Right atrium auricular region (tissue), 2 donors: ENCODE results near the gene TEX44. TPM values are rescaled to one million over a fixed set of nuclear protein-coding genes. Genes with fewer than 3 reads are reported as not detected.

Experiments used
- DNase-seq: peaks from one replicate; pipeline ENCODE4 v3.0.0-alpha.2; 2019; ENCODE audit warnings: low spot score
- H3K27ac ChIP-seq, 2 donors: fragments of 200-600 bp; sonication (generic); 1 replicate in 1 of 2; 2 replicates in 1 of 2; pipeline ENCODE4 v1.5.1; 2016 to 2019
- H3K27me3 ChIP-seq, 2 donors: fragments of 200-600 bp; sonication (generic); one replicate each; pipeline versions ENCODE4 v1.5.1 to v1.6.0; 2017 to 2019
- H3K36me3 ChIP-seq: fragments of 200-600 bp; sonication (generic); one replicate; pipeline ENCODE4 v1.5.1; 2016
- H3K4me1 ChIP-seq, 2 donors: fragments of 200-600 bp; sonication (generic); one replicate each; pipeline versions ENCODE4 v1.5.1 to v1.6.0; 2017 to 2019
- H3K4me3 ChIP-seq, 2 donors: fragments of 200-600 bp; sonication (generic); 1 replicate in 1 of 2; 2 replicates in 1 of 2; pipeline ENCODE4 v1.5.1; 2017 to 2019; ENCODE audit warnings: mild to moderate bottlenecking in 1 of 2, moderate library complexity in 1 of 2
- H3K9me3 ChIP-seq, 2 donors: fragments of 200-600 bp; sonication (generic); one replicate each; pipeline ENCODE4 v1.5.1; 2019
- total RNA-seq, 2 donors: library from RNA; depleted of rRNA; stranded (reverse); fragments of >200 nt; gene quantifications; one replicate each; pipeline ENCODE4 v1.1.0, GENCODE V29; 2016
- TF ChIP-seq, protein P1 (sequence below), 2 donors: fragments of 200-600 bp; sonication (generic); IDR thresholded peaks; one replicate each; pipeline ENCODE4 v1.5.1; 2019; ENCODE audit warnings: antibody characterized with exemption in 2 of 2

Gene TEX44
- total RNA-seq, 2 donors from 2014 or later: not detected

GRCh38 chr2:231590614-231591013 is 2.0 kb upstream of the TEX44 start:
- Histone ChIP-seq H3K27ac (no peak overlapping the region), H3K4me1 (no peaks in the 10 kb centered on the region), H3K27me3 (no peaks in the 10 kb centered on the region), H3K9me3 (no peaks in the 10 kb centered on the region), H3K36me3 (no peaks in the 10 kb centered on the region), H3K4me3 (no peak overlapping the region)
- no peak for DNase-seq
- TF ChIP-seq, protein P1, sequence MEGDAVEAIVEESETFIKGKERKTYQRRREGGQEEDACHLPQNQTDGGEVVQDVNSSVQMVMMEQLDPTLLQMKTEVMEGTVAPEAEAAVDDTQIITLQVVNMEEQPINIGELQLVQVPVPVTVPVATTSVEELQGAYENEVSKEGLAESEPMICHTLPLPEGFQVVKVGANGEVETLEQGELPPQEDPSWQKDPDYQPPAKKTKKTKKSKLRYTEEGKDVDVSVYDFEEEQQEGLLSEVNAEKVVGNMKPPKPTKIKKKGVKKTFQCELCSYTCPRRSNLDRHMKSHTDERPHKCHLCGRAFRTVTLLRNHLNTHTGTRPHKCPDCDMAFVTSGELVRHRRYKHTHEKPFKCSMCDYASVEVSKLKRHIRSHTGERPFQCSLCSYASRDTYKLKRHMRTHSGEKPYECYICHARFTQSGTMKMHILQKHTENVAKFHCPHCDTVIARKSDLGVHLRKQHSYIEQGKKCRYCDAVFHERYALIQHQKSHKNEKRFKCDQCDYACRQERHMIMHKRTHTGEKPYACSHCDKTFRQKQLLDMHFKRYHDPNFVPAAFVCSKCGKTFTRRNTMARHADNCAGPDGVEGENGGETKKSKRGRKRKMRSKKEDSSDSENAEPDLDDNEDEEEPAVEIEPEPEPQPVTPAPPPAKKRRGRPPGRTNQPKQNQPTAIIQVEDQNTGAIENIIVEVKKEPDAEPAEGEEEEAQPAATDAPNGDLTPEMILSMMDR (IDR thresholded peaks at IDR 0.05): no peak

DNA sequence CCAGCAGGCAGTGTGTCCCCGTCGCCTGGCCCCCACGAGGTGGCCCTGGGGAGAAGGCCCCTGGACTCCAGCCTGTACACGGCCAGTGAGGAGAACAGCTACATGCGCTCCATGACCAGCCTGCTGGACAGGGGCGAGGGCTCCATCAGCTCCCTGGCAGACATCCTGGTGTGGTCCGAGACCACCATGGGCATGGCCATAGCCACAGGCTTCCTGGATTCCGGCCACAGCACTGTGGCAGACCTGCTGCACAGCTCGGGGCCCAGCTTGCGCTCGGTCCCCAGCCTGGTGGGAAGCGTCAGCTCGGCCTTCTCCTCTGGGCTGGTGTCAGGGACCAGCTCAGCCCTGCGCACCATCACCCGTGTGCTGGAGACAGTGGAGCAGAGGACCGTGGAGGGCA is 1.0 kb downstream of the TEX44 start:
- H3K27me3 ChIP-seq: no peaks in the 10 kb centered on the region
- no peak overlapping the region for H3K4me3 ChIP-seq
- no peak overlapping the region for H3K27ac ChIP-seq
- TF ChIP-seq, protein P1 (IDR thresholded peaks at IDR 0.05): no peak
- DNase-seq: no peak
- H3K9me3 ChIP-seq: no peaks in the 10 kb centered on the region
- peaks cover 0 to 7% of the 10 kb centered on the region in 2 donors for H3K4me1 ChIP-seq
- no peaks in the 10 kb centered on the region for H3K36me3 ChIP-seq

DNA sequence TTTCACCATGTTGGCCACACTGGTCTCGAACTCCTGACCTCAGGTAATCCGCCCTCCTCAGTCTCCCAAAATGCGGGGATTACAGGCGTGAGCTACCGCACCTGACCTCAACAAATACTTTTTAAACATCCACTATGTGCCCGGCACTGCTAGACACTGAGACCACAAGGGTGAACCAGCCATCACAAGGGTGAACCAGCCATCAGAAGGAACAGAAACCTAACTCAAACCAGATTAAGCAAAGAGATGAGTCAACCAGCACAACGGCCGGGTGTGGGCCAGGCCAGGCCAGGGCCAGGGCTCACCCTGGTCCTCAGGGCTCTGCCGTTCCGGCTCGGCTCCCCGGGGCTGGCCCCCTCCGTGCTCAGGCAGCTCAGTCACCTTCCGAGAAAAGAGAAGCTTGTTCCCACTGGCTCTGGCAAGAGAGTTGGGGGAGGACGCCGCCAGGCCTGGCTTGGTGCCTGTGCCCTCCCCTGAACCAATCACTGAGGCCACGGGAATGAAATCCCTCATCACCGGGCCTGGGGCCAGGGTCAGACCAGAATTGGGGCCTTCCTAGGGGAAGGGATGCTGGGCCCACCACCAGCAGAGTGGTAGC is 4.4 kb downstream of the TEX44 start:
- no peaks in the 10 kb centered on the region for H3K9me3 ChIP-seq
- no peaks in the 10 kb centered on the region for H3K36me3 ChIP-seq
- no peak for DNase-seq
- no peak overlapping the region for H3K27ac ChIP-seq
- TF ChIP-seq, protein P1 (IDR thresholded peaks at IDR 0.05): no peak
- H3K4me3 ChIP-seq: no peak overlapping the region
- peaks cover 0 to 18% of the 10 kb centered on the region in 2 donors for H3K4me1 ChIP-seq
- no peaks in the 10 kb centered on the region for H3K27me3 ChIP-seq

- Histone ChIP-seq H3K27ac (no peak overlapping the region), H3K36me3 (no peaks in the 10 kb centered on the region), H3K4me1 (peaks cover 0 to 18% of the 10 kb centered on the region in 2 donors), H3K27me3 (no peaks in the 10 kb centered on the region), H3K4me3 (no peak overlapping the region), H3K9me3 (no peaks in the 10 kb centered on the region)
- TF ChIP-seq, protein P1 (IDR thresholded peaks at IDR 0.05): no peak
- DNase-seq: no peak
Measured at GRCh38 chr2:231597627-231598026, 5.0 kb downstream of the TEX44 start.

DNA sequence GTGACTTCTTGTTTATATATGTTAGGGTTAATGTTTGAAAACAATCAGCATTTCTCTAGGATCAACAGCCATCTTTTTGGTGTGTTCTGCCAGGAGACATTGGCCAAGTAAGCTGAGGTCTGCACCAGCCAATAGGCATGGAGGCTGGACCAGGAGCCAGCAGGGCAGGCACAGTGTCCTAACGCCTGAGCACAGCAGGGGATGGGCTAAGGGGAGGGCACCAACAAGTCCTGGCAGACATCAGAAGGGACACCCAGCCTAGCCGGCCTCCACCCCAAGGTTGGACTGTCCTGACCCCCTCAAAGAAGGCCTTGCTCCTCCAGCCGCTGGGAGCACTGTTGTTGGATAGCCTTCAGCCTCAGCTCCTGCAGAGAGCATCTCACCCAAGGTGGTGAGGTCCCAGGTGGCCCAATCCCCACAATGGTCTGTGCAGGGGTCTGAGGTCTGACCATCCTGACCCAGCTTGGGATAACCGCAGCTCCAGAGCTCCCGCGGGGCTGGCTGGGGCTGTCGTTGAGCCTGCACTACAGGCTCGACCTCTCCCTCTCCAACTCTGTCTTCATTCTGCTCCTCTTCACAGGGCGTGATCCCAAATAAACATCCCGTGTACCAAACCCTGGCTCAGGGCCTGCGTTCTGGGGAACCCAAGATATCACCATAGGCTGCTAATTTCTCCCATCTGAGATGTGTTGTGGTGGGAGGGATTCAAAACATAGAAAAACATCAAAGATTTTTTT is 8.1 kb downstream of the TEX44 start:
- peak overlapping the region; percentile 4 to 21 for H3K27ac ChIP-seq
- H3K27me3 ChIP-seq: no peaks in the 10 kb centered on the region
- TF ChIP-seq, protein P1 (IDR thresholded peaks at IDR 0.05): no peak
- no peaks in the 10 kb centered on the region for H3K36me3 ChIP-seq
- DNase-seq: no peak
- no peak overlapping the region for H3K4me3 ChIP-seq
- no peaks in the 10 kb centered on the region for H3K9me3 ChIP-seq
- H3K4me1 ChIP-seq: peaks cover 0 to 43% of the 10 kb centered on the region in 2 donors
